ENCODE measurements around the gene HEYL. TPM values are rescaled to one million over a fixed set of nuclear protein-coding genes. Genes with fewer than 3 reads are reported as not detected.

HEYL gene
- polyA plus RNA-seq, 1 of the 3 experiments (the other 2 are of a cell fraction): not detected

DNA sequence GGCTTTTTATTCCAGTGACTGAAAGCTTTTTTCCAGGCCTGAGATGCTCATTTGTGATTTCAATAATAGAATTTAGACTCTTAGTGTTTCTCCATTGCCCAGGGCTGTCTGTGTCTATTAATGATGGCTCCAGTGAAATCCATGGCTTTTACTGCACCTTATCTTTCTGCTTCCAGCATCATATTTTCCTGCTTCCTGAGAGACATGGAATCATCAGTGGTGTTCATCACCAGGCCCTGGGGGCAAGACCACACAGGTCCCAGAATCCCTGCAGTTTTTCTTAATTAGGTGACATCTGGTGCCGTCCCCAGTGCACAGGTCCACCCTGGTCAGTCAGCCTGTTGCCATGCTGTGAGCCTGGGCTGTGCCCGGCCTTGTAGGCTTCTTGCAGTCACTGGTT is 16.9 kb upstream of the HEYL start (continued):
- TF ChIP-seq, protein P1, sequence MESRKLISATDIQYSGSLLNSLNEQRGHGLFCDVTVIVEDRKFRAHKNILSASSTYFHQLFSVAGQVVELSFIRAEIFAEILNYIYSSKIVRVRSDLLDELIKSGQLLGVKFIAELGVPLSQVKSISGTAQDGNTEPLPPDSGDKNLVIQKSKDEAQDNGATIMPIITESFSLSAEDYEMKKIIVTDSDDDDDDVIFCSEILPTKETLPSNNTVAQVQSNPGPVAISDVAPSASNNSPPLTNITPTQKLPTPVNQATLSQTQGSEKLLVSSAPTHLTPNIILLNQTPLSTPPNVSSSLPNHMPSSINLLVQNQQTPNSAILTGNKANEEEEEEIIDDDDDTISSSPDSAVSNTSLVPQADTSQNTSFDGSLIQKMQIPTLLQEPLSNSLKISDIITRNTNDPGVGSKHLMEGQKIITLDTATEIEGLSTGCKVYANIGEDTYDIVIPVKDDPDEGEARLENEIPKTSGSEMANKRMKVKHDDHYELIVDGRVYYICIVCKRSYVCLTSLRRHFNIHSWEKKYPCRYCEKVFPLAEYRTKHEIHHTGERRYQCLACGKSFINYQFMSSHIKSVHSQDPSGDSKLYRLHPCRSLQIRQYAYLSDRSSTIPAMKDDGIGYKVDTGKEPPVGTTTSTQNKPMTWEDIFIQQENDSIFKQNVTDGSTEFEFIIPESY (IDR thresholded peaks at IDR 0.05; ENCODE audit: borderline replicate concordance, low read depth): no peak
- TF ChIP-seq RAD21 (IDR thresholded peaks at IDR 0.05; ENCODE audit: low read length) (peak; percentile 5), USF1 (IDR thresholded peaks at IDR 0.05; ENCODE audit: borderline replicate concordance, low read depth) (no peak), MEF2A (IDR thresholded peaks at IDR 0.05; ENCODE audit: borderline replicate concordance, low read depth) (no peak)
- TF ChIP-seq, protein P2, sequence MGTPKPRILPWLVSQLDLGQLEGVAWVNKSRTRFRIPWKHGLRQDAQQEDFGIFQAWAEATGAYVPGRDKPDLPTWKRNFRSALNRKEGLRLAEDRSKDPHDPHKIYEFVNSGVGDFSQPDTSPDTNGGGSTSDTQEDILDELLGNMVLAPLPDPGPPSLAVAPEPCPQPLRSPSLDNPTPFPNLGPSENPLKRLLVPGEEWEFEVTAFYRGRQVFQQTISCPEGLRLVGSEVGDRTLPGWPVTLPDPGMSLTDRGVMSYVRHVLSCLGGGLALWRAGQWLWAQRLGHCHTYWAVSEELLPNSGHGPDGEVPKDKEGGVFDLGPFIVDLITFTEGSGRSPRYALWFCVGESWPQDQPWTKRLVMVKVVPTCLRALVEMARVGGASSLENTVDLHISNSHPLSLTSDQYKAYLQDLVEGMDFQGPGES (IDR thresholded peaks at IDR 0.05; ENCODE audit: low read depth, low read length): no peak

DNA sequence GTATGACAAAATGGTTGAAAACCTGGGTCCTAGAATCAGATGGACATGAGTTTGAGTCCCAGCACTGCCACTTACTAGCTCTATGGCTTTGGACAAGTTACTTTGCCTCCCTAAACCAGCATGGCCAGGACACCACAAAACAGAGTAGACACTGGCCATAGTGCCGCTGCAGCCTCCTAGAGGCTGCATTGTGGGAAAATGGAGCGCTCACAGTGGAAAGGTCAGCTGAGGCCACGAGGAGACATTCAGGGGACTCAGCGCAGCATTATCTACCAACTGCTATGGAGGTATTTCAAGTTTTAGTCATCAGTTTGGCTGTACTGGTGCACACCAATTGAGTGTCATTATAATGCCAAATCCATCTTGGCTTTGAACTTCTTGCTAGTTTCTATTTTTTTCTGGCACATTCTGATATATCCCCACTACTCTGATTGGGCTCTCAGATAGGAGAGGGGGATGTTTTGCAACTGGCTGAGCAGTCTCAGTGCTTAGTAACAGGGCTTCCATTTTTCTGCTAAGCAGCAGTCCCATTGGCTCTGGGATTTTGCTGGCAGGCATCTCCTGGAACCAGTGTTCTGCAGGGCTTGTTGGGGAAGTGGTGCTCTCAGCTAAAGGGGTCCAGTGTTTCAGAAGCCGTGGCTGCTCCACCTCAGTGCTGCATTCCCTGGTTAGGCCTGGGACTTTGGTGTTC is 16.3 kb upstream of the HEYL start:
- H3K27me3 ChIP-seq (ENCODE audit: insufficient read depth): peaks cover 4% of the 10 kb centered on the region; the same call in 1 of the 2 replicates
- H3K4me3 ChIP-seq (ENCODE audit: low read depth in 2 of 2, low read length in 1 of 2): no peak overlapping the region
- DNase-seq: peak; percentile 55
- no peaks in the 10 kb centered on the region for H3F3A ChIP-seq (replicated peaks; ENCODE audit: insufficient read depth)
- POLR2A ChIA-PET: interaction anchor here (0.8 to 7.5 kb wide), 10 partner anchors 9 to 80 kb away, joined by 3 to 95 read pairs (median 4); partner anchors contain the start of genes HPCAL4, NT5C1A and PABPC4
- H4K20me1 ChIP-seq (ENCODE audit: insufficient read depth): no peaks in the 10 kb centered on the region
- no peaks in the 10 kb centered on the region for H3K9me3 ChIP-seq
- H3K79me2 ChIP-seq (ENCODE audit: insufficient read depth): no peaks in the 10 kb centered on the region
- CTCF ChIA-PET: interaction anchor here (1.5 to 15.4 kb wide), 8 partner anchors 9 to 80 kb away, joined by 7 to 459 read pairs (median 28); partner anchors contain the start of gene NT5C1A
- H3K36me3 ChIP-seq (replicated peaks in 1 of 2; ENCODE audit: control insufficient read depth in 1 of 2, insufficient read depth in 2 of 2, low read length in 1 of 2): no peaks in the 10 kb centered on the region
- 0% methylated on average over 1 of the region's 5 CpGs for WGBS (ENCODE audit: low lambda C conversion rate)
- H3K4me2 ChIP-seq: no peak overlapping the region
- TF ChIP-seq SMC3 (IDR thresholded peaks at IDR 0.05; ENCODE audit: low read depth, low read length) (0 out of 2 replicates have a peak, but pooled peaks have one; percentile 2), SIN3A (IDR thresholded peaks at IDR 0.05; ENCODE audit: borderline replicate concordance, low read depth, low read length) (no peak), RFX5 (IDR thresholded peaks at IDR 0.05; ENCODE audit: low read length) (peak; percentile 90), JUND (IDR thresholded peaks at IDR 0.05) (no peak), GATA2 (CRISPR knock-in tag; IDR thresholded peaks at IDR 0.05) (peak; percentile 38; the same call in 1 of the 2 replicates), RAD21 (IDR thresholded peaks at IDR 0.05; ENCODE audit: low read length) (peak; percentile 2; the same call in 1 of the 2 replicates)
- peaks cover 0 to 80% of the 10 kb centered on the region in 2 experiments; a peak in 2 of 4 replicates for H3K4me1 ChIP-seq (ENCODE audit: control insufficient read depth in 1 of 2, insufficient read depth in 2 of 2, low read depth in 1 of 2, low read length in 1 of 2)
- H2AFZ ChIP-seq (ENCODE audit: low read depth): no peak overlapping the region
- H3K9ac ChIP-seq: no peak overlapping the region
- no peaks in the 10 kb centered on the region for H3K9me2 ChIP-seq
- H3K27ac ChIP-seq (ENCODE audit: low read depth in 2 of 2, low read length in 1 of 2): peak overlapping the region in 1 of 2 experiments; percentile 100; a peak in 2 of 4 replicates

Data from SK-N-SH (cell line).